HFFc6 (cell line): ENCODE measurements around the gene LELP1. TPM values are rescaled to one million over a fixed set of nuclear protein-coding genes. Genes with fewer than 3 reads are reported as not detected.
"Not testable (repeated sequence)": the region's sequence is repeated elsewhere in the genome, so short reads cannot be mapped to it uniquely, and the experiment has no call there.

ENCODE experiments used
- DNase-seq: peaks from one replicate; pipeline ENCODE4 v3.0.0-alpha.2; 2018
- H3K27ac Mint-ChIP-seq: 2 replicates; pipeline ENCODE4 v1.8.0; 2020; ENCODE audit warnings: mild to moderate bottlenecking, mixed read lengths
- H3K27me3 Mint-ChIP-seq: 2 replicates; pipeline ENCODE4 v1.8.0; 2021; ENCODE audit warnings: mild to moderate bottlenecking, moderate library complexity, mixed read lengths; ENCODE audit not compliant: insufficient read depth
- H3K36me3 Mint-ChIP-seq: 2 replicates; pipeline ENCODE4 v1.8.0; 2021; ENCODE audit warnings: low read depth, mixed read lengths
- H3K4me1 Mint-ChIP-seq: 2 replicates; pipeline ENCODE4 v1.8.0; 2020; ENCODE audit warnings: low read depth, mixed read lengths
- H3K4me3 Mint-ChIP-seq: 2 replicates; pipeline ENCODE4 v1.8.0; 2020; ENCODE audit warnings: mild to moderate bottlenecking, moderate library complexity, mixed read lengths
- H3K9me3 Mint-ChIP-seq: 2 replicates; pipeline ENCODE4 v1.8.0; 2020; ENCODE audit warnings: mild to moderate bottlenecking, mixed read lengths
- total RNA-seq, 6 experiments: library from RNA; stranded (reverse); fragmentation: NEBNext Ultra II Directional; extraction: Animal tissue kit (Norgen Biotek cat#: 25700); gene quantifications; 2 replicates in 1 of 6; 3 replicates in 5 of 6; pipeline ENCODE4 v1.2.3, GENCODE V29; 2021
- TF ChIP-seq, protein P1 (sequence below): fragments of 200-600 bp; sonication (generic); IDR thresholded peaks from 2 replicates; pipeline ENCODE4 v1.5.0; 2021; ENCODE audit warnings: antibody characterized with exemption, mild to moderate bottlenecking

The LELP1 gene
- total RNA-seq, 6 experiments from 2014 or later, result not detected

DNA sequence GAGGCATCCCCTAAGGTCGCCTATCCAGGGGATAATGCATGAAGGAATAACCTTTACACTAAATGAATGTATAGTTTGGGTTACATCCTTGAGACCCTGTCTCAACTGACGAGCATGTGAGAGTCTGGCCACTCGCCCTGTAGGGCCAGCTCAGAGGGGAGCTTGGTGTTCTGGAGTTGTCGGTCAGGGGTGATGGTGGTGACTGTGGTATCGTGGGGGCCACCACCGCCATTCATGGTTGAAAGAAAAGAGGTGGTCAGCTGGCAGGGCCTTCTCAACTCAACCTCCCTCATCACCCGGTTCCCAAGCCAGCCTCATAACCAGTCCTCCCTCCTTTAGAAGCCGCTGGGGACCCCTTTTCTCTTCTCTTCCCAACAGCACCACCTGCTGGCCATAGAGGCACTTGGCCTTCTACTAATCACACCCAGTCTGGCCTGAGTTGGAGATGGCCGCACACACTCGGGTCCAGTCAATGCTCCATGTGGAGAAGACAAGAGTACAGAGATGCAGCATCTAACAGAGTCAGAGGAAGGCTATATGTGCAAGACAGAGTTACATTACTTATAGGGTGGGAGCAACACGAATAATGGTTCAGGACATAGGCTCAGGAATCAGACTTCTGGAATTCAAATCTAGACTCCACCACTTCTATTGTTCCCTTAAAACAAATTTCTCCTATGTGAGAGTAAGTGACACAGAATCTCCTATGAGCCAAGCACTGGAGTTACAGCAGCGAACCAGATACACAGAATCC is 26.0 kb downstream of the LELP1 start:
- TF ChIP-seq, protein P1, sequence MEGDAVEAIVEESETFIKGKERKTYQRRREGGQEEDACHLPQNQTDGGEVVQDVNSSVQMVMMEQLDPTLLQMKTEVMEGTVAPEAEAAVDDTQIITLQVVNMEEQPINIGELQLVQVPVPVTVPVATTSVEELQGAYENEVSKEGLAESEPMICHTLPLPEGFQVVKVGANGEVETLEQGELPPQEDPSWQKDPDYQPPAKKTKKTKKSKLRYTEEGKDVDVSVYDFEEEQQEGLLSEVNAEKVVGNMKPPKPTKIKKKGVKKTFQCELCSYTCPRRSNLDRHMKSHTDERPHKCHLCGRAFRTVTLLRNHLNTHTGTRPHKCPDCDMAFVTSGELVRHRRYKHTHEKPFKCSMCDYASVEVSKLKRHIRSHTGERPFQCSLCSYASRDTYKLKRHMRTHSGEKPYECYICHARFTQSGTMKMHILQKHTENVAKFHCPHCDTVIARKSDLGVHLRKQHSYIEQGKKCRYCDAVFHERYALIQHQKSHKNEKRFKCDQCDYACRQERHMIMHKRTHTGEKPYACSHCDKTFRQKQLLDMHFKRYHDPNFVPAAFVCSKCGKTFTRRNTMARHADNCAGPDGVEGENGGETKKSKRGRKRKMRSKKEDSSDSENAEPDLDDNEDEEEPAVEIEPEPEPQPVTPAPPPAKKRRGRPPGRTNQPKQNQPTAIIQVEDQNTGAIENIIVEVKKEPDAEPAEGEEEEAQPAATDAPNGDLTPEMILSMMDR, result peak; percentile 79
- H3K4me3 Mint-ChIP-seq, H3K27me3 Mint-ChIP-seq, H3K4me1 Mint-ChIP-seq, H3K27ac Mint-ChIP-seq, H3K36me3 Mint-ChIP-seq, DNase-seq, H3K9me3 Mint-ChIP-seq: not testable (repeated sequence)

DNA sequence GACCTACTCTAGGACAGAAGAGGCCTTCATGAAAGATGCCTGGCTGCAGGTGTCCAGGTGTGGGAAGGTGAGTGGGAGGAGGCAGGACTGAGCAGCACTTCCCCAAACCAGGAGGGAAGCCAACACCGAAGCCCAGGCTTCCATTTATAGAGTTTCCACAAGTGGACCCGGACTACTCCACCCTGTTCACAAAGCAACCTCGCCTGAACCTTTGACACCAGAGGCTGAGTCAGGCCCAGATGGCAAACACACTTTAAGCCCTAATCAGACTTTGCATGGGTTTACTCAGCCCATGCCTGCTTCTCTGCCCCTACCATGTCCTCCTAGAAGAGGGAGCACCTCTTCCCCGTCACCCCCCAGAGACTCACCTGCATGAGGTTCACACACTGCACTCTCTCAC is 28.1 kb downstream of the LELP1 start:
- no peak for DNase-seq
- Mint-ChIP-seq H3K36me3 (no peaks in the 10 kb centered on the region), H3K9me3 (no peaks in the 10 kb centered on the region), H3K4me1 (no peaks in the 10 kb centered on the region), H3K4me3 (no peak overlapping the region), H3K27ac (no peak overlapping the region), H3K27me3 (peaks cover 4% of the 10 kb centered on the region)
- TF ChIP-seq, protein P1, result no peak

DNA sequence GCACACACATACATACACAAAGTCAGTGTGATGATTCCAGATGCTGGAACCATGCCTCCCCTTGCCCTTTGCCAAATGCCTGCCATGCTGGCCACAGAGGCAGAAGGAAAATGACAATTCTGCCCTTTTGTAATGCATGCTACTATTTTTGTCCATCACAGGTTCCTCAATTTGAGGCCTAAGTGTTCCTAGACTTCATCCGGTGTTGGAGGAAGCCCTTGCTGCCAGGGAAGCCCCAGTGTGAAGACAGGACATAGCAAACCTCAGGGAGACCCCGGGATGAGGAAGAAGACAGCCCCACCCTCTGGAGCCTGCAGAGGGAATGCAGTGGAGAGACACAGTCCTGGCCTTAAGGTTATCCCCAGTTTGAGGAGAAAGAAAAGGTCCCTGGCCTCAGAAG is 28.6 kb downstream of the LELP1 start:
- TF ChIP-seq, protein P1, result no peak
- DNase-seq, result no peak
- Mint-ChIP-seq H3K4me3 (no peak overlapping the region), H3K9me3 (no peaks in the 10 kb centered on the region), H3K27ac (no peak overlapping the region), H3K36me3 (no peaks in the 10 kb centered on the region), H3K27me3 (peaks cover 4% of the 10 kb centered on the region), H3K4me1 (no peaks in the 10 kb centered on the region)

DNA sequence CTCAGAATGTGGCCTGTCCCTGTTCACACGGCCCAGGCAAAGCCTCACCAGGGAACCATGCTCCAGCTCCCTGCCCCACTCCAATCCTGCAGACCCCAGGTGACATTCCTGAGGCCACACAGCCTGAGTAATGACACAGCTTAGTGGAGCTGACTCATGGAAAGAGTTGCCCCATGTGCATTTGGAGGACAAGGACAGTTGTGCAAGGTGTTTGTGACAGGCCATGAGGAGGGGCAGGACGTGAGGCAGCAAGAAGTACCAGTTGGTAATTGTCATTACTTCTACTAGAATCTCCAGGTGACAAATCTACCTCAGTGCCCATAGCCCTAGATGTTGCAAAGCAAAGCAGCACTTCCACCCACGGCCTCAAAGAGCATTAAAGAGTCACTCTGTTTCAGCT is 29.3 kb downstream of the LELP1 start:
- Mint-ChIP-seq H3K36me3 (no peaks in the 10 kb centered on the region), H3K27ac (no peak overlapping the region), H3K4me3 (no peak overlapping the region), H3K27me3 (peaks cover 4% of the 10 kb centered on the region), H3K9me3 (no peaks in the 10 kb centered on the region), H3K4me1 (no peaks in the 10 kb centered on the region)
- TF ChIP-seq, protein P1, result no peak
- DNase-seq, result no peak

DNA sequence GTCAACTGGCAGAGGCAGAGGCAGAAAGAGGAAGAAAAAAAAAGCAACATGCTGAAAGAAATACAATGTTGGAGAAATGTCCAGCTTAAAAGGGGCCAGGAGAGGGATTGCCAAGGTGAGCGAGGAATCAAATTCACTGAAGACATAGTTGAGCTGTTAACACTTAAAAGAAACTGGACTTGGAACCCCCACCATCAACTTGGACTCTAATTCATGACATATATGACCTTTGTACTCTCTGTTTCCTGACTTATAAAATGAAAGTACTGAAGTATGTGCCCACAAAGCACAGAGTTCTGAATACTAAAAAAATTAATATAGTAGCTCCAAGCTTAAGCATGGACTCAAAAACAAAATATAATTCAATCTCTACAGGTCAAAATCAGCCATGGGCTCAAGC is 30.2 kb downstream of the LELP1 start:
- Mint-ChIP-seq H3K4me1 (no peaks in the 10 kb centered on the region), H3K4me3 (no peak overlapping the region), H3K36me3 (no peaks in the 10 kb centered on the region), H3K27me3 (peaks cover 4% of the 10 kb centered on the region), H3K27ac (no peak overlapping the region), H3K9me3 (no peaks in the 10 kb centered on the region)
- TF ChIP-seq, protein P1, result no peak
- DNase-seq, result no peak
